ENCODE results near the gene RIPOR2.
"Not testable (repeated sequence)": the region's sequence is repeated elsewhere in the genome, so short reads cannot be mapped to it uniquely, and the experiment has no call there.

RIPOR2 gene

GRCh38 chr6:24920136-24920535, 15.6 kb downstream of the RIPOR2 start:
- no peak overlapping the region for H3K4me3 ChIP-seq (ENCODE audit: low read depth, low read length)
- DNase-seq (ENCODE audit: low read depth) = no peak
- TF ChIP-seq, protein P1, sequence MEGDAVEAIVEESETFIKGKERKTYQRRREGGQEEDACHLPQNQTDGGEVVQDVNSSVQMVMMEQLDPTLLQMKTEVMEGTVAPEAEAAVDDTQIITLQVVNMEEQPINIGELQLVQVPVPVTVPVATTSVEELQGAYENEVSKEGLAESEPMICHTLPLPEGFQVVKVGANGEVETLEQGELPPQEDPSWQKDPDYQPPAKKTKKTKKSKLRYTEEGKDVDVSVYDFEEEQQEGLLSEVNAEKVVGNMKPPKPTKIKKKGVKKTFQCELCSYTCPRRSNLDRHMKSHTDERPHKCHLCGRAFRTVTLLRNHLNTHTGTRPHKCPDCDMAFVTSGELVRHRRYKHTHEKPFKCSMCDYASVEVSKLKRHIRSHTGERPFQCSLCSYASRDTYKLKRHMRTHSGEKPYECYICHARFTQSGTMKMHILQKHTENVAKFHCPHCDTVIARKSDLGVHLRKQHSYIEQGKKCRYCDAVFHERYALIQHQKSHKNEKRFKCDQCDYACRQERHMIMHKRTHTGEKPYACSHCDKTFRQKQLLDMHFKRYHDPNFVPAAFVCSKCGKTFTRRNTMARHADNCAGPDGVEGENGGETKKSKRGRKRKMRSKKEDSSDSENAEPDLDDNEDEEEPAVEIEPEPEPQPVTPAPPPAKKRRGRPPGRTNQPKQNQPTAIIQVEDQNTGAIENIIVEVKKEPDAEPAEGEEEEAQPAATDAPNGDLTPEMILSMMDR (IDR thresholded peaks at IDR 0.05; ENCODE audit: insufficient read depth, low read depth, low read length, missing control alignments) = no peak

DNA sequence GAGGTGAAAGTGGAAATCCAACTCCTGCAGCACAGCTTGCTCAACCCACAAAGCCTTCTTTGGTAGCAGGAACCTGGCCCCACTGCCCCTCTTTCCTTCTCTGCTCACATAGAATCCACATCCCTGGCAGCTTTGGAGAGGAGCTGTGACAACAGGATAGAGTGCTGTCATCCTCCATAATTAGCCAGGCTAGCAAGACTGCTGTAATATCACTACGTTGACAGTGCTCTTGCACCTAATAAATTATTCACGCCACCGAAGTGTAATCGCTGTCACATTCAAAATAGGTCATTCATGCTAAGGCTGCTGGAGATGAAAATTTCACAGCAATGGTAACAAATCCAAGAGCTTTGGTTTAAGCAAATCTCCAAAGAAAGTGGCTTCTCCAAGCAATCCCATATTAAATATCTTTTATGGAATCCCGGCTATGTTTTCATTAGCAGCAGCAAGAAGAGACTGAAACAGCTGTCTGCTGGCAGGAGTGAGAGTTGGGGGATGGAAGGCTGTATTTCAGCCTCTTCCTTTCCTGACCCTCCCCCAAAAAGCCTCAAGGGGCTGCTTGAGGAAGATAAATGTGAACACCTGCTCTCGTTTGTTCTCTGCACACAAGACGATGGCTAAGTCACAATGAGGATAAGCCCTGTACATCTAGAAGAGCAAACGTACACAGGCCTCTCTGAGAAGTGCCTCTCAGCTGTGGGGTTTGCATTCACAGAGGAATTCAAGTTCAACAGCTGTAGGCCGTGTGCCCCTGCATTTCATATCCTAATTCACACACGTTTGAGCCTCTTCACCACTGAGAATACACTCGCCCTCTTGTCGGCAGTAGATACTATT, 16.5 kb downstream of the RIPOR2 start:
- DNase-seq (ENCODE audit: low read depth) = peak; percentile 66
- TF ChIP-seq, protein P1 (IDR thresholded peaks at IDR 0.05; ENCODE audit: insufficient read depth, low read depth, low read length, missing control alignments) = no peak
- H3K4me3 ChIP-seq (ENCODE audit: low read depth, low read length) = no peak overlapping the region

DNA sequence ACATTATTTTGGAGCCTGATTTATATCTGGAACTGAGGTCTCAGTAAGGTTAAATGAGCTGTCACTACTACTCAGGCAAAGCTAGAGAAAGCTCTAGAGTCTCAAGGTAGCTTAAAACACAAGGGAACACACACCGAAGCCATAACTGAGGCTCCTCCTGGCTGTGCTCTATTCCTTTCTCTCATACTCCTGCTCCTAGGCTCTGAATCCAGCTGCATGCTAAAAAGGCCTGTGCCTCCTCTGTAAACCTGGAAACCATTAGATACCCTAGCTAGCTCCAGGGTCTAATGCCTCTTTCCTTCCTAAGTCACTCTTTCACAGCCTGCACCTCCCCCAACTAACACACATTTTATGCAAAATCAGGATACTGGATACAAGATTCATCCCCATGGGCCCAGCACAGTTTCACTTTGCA, 17.1 kb downstream of the RIPOR2 start:
- TF ChIP-seq, protein P1 (IDR thresholded peaks at IDR 0.05; ENCODE audit: insufficient read depth, low read depth, low read length, missing control alignments) = no peak
- no peak for DNase-seq (ENCODE audit: low read depth)
- no peak overlapping the region for H3K4me3 ChIP-seq (ENCODE audit: low read depth, low read length)

GRCh38 chr6:24916496-24916895, 19.3 kb downstream of the RIPOR2 start:
- TF ChIP-seq, protein P1 (IDR thresholded peaks at IDR 0.05; ENCODE audit: insufficient read depth, low read depth, low read length, missing control alignments) = no peak
- DNase-seq (ENCODE audit: low read depth) = no peak
- no peak overlapping the region for H3K4me3 ChIP-seq (ENCODE audit: low read depth, low read length)

- TF ChIP-seq, protein P1 (IDR thresholded peaks at IDR 0.05; ENCODE audit: insufficient read depth, low read depth, low read length, missing control alignments) = no peak
- DNase-seq (ENCODE audit: low read depth) = no peak
- H3K4me3 ChIP-seq (ENCODE audit: low read depth, low read length) = no peak overlapping the region
Measured at GRCh38 chr6:24915641-24916040, 20.1 kb downstream of the RIPOR2 start.

DNA sequence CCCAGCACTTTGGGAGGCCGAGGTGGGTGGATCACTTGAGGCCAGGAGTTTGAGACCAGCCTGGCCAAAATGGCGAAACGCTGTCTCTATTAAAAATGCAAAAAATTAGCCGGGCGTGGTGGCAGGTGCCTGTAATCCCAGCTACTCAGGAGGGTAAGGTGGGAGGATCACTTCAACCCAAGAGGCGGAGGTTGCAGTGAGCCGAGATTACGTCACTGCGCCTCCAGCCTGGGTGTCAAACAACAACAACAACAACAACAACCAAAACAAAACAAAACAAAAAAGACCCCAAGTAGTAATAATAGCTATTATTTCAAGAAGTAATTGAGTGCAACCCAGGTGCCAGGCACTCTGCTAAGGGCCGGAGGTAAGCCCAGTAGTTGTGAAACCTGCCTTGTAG, 21.7 kb downstream of the RIPOR2 start:
- H3K4me3 ChIP-seq (ENCODE audit: low read depth, low read length); DNase-seq (ENCODE audit: low read depth): not testable (repeated sequence)

GRCh38 chr6:24911796-24912382, 23.9 kb downstream of the RIPOR2 start:
- peak overlapping the region; percentile 54 for H3K4me3 ChIP-seq (ENCODE audit: low read depth, low read length)
- TF ChIP-seq, protein P1 (IDR thresholded peaks at IDR 0.05; ENCODE audit: insufficient read depth, low read depth, low read length, missing control alignments) = no peak
- DNase-seq (ENCODE audit: low read depth) = no peak
